Mucosa of descending colon (tissue), 3 donors: ENCODE measurements around the gene RET. TPM values are rescaled to one million over a fixed set of nuclear protein-coding genes. Genes with fewer than 3 reads are reported as not detected.

Experiments
- ATAC-seq: fragments of 200-7000 bp; cut with Tn5 transposase; one replicate; pipeline ENCODE4 v1.9.1; 2020; ENCODE audit warnings: mild to moderate bottlenecking, moderate library complexity
- DNase-seq, 3 donors: peaks; one replicate each; pipeline ENCODE4 v3.0.0-alpha.2; 2020
- H3K36me3 ChIP-seq: fragments of 200-600 bp; one replicate; pipeline ENCODE4 v1.8.0; 2021; ENCODE audit warnings: low read depth, mild to moderate bottlenecking
- H3K4me1 ChIP-seq: fragments of 200-600 bp; one replicate; pipeline ENCODE4 v1.8.0; 2021; ENCODE audit warnings: low read depth, mild to moderate bottlenecking
- H3K4me3 ChIP-seq: fragments of 200-600 bp; one replicate; pipeline ENCODE4 v1.8.0; 2021; ENCODE audit warnings: mild to moderate bottlenecking
- H3K9me3 ChIP-seq: fragments of 200-600 bp; one replicate; pipeline ENCODE4 v1.8.0; 2021; ENCODE audit warnings: mild to moderate bottlenecking
- intact Hi-C, 2 donors: fragments of 100-400 bp; cut with DNase I in 1 of 2; cut with micrococcal nuclease in 1 of 2; formaldehyde crosslinking; loops; one replicate each; pipeline versions ENCODE4 v1.11.0 to v1.11.1; 2022; cut with DNase I, micrococcal nuclease
- total RNA-seq, 3 donors: library from RNA; stranded (reverse); fragmentation: NEBNext Ultra II Directional in 2 of 3; extraction: Animal tissue kit (Norgen Biotek cat#: 25700) in 2 of 3; gene quantifications; one replicate each; pipeline versions ENCODE4 v1.2.1 to v1.2.4, GENCODE V29; 2021 to 2023
- TF ChIP-seq, protein P1 (sequence below): fragments of 200-600 bp; IDR thresholded peaks from one replicate; pipeline ENCODE4 v1.8.0; 2022; ENCODE audit warnings: antibody characterized with exemption, mild to moderate bottlenecking
- donor health status: DM: no; HTN: no; CAD: no; lungs with moderate emphysema.
- donor health status: DM: no; HTN: no; CAD: no.
- donor health status: DM: no; HTN: yes; CAD: no.

The RET gene
- total RNA-seq, 3 donors from 2014 or later = 0.84 to 13.5 (median 1.6) TPM

DNA sequence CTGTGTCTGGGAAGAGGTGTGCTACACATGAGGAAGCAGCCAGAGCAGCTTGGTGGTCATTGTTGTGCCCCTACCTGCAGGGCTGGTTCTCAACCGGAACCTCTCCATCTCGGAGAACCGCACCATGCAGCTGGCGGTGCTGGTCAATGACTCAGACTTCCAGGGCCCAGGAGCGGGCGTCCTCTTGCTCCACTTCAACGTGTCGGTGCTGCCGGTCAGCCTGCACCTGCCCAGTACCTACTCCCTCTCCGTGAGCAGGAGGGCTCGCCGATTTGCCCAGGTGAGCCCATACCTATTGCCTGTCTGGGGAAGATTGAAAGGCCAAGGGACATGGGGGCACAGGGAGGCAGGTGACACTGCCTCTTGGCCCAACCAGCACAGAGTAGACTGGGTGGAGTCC, 32.1 kb downstream of the RET start:
- DNase-seq (peak in 1 of 3 donors; percentile 39), ATAC-seq (no peak)
- H3K4me1 ChIP-seq = peaks cover 14% of the 10 kb centered on the region
- no peaks in the 10 kb centered on the region for H3K9me3 ChIP-seq
- TF ChIP-seq, protein P1, sequence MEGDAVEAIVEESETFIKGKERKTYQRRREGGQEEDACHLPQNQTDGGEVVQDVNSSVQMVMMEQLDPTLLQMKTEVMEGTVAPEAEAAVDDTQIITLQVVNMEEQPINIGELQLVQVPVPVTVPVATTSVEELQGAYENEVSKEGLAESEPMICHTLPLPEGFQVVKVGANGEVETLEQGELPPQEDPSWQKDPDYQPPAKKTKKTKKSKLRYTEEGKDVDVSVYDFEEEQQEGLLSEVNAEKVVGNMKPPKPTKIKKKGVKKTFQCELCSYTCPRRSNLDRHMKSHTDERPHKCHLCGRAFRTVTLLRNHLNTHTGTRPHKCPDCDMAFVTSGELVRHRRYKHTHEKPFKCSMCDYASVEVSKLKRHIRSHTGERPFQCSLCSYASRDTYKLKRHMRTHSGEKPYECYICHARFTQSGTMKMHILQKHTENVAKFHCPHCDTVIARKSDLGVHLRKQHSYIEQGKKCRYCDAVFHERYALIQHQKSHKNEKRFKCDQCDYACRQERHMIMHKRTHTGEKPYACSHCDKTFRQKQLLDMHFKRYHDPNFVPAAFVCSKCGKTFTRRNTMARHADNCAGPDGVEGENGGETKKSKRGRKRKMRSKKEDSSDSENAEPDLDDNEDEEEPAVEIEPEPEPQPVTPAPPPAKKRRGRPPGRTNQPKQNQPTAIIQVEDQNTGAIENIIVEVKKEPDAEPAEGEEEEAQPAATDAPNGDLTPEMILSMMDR = no peak
- intact Hi-C loops = loop anchor here in 1 of 2 donors (5.0 kb wide), 1 partner anchor 242 kb away; no protein-coding TSS in a partner anchor
- H3K4me3 ChIP-seq = no peak overlapping the region
- H3K36me3 ChIP-seq = no peaks in the 10 kb centered on the region

GRCh38 chr10:43109671-43110249, 32.9 kb downstream of the RET start:
- TF ChIP-seq, protein P1 = no peak
- no peak for ATAC-seq
- no peak overlapping the region for H3K4me3 ChIP-seq
- H3K36me3 ChIP-seq = no peaks in the 10 kb centered on the region
- peaks cover 11% of the 10 kb centered on the region for H3K4me1 ChIP-seq
- intact Hi-C loops = loop anchor here in 1 of 2 donors (5.0 kb wide), 1 partner anchor 242 kb away; no protein-coding TSS in a partner anchor
- peak in 1 of 3 donors; percentile 41 for DNase-seq
- no peaks in the 10 kb centered on the region for H3K9me3 ChIP-seq

DNA sequence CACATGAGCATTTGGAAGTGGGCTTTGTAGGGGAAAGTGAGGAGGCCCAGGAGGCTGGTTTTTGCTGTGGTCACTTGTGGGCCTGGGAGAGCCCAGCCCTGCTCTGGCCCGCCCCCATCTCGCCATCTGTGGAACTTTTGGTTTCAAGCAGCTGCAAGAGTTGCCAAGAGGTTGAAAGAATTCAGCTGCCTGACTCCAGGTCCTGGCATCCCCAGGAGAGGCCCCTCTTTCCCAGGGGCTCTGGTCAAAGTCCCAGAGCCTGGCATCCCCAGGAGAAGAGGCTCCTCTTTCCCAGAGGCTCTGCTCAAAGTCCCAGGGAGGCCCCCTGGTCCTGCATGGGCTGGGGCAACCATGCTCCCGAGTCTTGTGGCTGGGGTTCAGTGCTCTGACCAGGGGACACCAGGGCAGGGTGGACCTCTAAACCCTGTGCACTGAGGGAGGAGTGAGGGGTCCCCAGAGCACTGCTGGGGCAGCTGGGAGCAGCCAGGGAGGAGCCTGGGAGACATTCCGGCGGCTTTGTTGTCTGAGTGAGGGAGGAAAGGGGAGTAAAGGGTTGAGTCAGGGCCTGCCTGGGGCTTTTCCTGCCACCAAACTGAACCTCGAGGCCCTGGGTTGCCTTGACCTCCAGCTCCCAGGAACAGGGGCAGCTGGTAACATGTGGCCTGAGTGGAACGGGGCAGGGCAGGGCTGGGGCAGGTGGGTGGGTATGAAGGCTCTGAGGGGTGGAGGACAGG, 33.6 kb downstream of the RET start:
- Histone ChIP-seq H3K4me1 (peaks cover 3% of the 10 kb centered on the region), H3K9me3 (no peaks in the 10 kb centered on the region), H3K4me3 (no peak overlapping the region), H3K36me3 (no peaks in the 10 kb centered on the region)
- intact Hi-C loops = no loop called here
- DNase-seq (peak; percentile 40 to 66 (median 43)), ATAC-seq (peak; percentile 12)
- TF ChIP-seq, protein P1 = no peak

- Histone ChIP-seq H3K9me3 (no peaks in the 10 kb centered on the region), H3K4me1 (no peaks in the 10 kb centered on the region), H3K4me3 (no peak overlapping the region), H3K36me3 (no peaks in the 10 kb centered on the region)
- ATAC-seq = no peak
- DNase-seq = no peak
- TF ChIP-seq, protein P1 = no peak
- intact Hi-C loops = no loop called here
Measured at GRCh38 chr10:43111101-43111500, 34.2 kb downstream of the RET start.

DNA sequence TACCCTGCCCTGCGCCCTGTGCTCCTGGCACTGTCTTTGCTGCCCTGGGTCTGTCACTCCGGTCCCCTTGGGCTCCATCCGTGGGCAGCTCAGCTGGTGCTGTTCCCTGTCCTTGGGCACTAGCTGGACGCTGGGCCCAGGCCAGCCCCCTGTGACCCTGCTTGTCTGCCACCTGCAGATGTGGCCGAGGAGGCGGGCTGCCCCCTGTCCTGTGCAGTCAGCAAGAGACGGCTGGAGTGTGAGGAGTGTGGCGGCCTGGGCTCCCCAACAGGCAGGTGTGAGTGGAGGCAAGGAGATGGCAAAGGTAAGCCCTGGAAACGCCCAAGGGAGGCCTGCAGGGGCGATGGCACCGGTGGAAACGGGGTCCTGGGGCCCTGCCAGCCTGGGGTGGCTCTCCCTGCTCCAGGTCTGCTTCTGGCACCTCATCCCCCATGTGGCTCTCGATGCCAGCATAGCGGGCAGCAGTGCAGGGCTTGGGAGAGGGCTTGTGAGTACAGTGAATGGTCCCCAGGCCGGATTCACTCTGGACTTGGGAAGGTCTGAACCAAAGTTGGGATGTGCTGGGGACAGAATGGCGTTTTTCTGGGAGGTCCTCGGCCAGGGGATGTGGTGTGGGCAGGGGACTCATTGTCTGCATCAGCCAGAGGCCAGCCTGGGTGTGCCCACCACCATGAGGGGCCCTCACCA, 35.2 kb downstream of the RET start:
- Histone ChIP-seq H3K4me3 (no peak overlapping the region), H3K36me3 (no peaks in the 10 kb centered on the region), H3K4me1 (no peaks in the 10 kb centered on the region), H3K9me3 (no peaks in the 10 kb centered on the region)
- TF ChIP-seq, protein P1 = no peak
- intact Hi-C loops = no loop called here
- DNase-seq (peak in 1 of 3 donors; percentile 43), ATAC-seq (no peak)
